HepG2 (cell line): ENCODE measurements around the gene MEGF6. TPM values are rescaled to one million over a fixed set of nuclear protein-coding genes. Genes with fewer than 3 reads are reported as not detected.
A peak's percentile ranks its signal among the peaks of the same experiment; 100 is the strongest.

Source experiments
- HOXA5 ChIP-seq: sonication (generic); formaldehyde crosslinking; IDR thresholded peaks from 2 replicates; pipeline ENCODE4 v1.4.0; 2020; ENCODE audit warnings: missing genetic modification reagents
- NR2C2 ChIP-seq: sonication (generic); formaldehyde crosslinking; IDR thresholded peaks from 2 replicates; pipeline ENCODE4 v1.4.0; 2020; ENCODE audit warnings: missing genetic modification reagents, mild to moderate bottlenecking, moderate library complexity, borderline replicate concordance
- PHF21A ChIP-seq: sonication (generic); formaldehyde crosslinking; IDR thresholded peaks from 2 replicates; pipeline ENCODE4 v1.5.0; 2020; ENCODE audit warnings: mild to moderate bottlenecking, missing genetic modification reagents
- SAFB2 ChIP-seq: sonication (generic); formaldehyde crosslinking; IDR thresholded peaks from 2 replicates; pipeline ENCODE4 v1.5.1; 2020; ENCODE audit warnings: missing genetic modification reagents, low read depth, mild to moderate bottlenecking, borderline replicate concordance
- ZFY ChIP-seq: sonication (generic); formaldehyde crosslinking; IDR thresholded peaks from 2 replicates; pipeline ENCODE4 v1.4.0; 2020; ENCODE audit warnings: missing genetic modification reagents
- ZNF563 ChIP-seq: sonication (generic); formaldehyde crosslinking; IDR thresholded peaks from 2 replicates; pipeline ENCODE4 v1.8.0; 2022; ENCODE audit warnings: mild to moderate bottlenecking, moderate library complexity, missing genetic modification reagents
- polyA plus RNA-seq, 8 experiments: library from polyadenylated mRNA; depleted of rRNA in 3 of 8; stranded (reverse) in 7 of 8; unstranded in 1 of 8; fragments of >200 nt; fragmentation: Illumina TruSeq in 4 of 8; extraction: Trizol in 4 of 8; gene quantifications; 2 replicates each; pipeline versions ENCODE4 v1.2.1 to v1.2.3, GENCODE V29; 2011 to 2016; ENCODE audit warnings: low read depth in 4 of 8, missing spikeins in 1 of 8, mixed read lengths in 1 of 8; ENCODE audit not compliant: insufficient read depth in 1 of 8
- total RNA-seq, 5 experiments: library from RNA; depleted of rRNA; stranded (reverse); fragments of >200 nt; fragmentation: Illumina TruSeq; extraction: Trizol; gene quantifications; 2 replicates each; pipeline ENCODE4 v1.2.3, GENCODE V29; 2016; ENCODE audit warnings: low read depth in 1 of 5
- TF ChIP-seq, protein P1 (sequence below): sonication (generic); formaldehyde crosslinking; IDR thresholded peaks from 2 replicates; pipeline ENCODE4 v1.4.0; 2020; ENCODE audit warnings: missing genetic modification reagents, borderline replicate concordance
- TF ChIP-seq, protein P2 (sequence below): IDR thresholded peaks from 2 replicates; pipeline ENCODE4 v1.6.1; 2016; ENCODE audit warnings: missing compliant biosample characterization, missing genetic modification reagents, borderline replicate concordance
- TF ChIP-seq, protein P3 (sequence below): sonication (generic); formaldehyde crosslinking; IDR thresholded peaks from 2 replicates; pipeline ENCODE4 v1.5.0; 2020; ENCODE audit warnings: mild to moderate bottlenecking, missing genetic modification reagents, borderline replicate concordance
- TF ChIP-seq, protein P4 (sequence below): sonication (generic); formaldehyde crosslinking; IDR thresholded peaks from 2 replicates; pipeline ENCODE4 v1.5.1; 2020; ENCODE audit warnings: mild to moderate bottlenecking, missing genetic modification reagents, borderline replicate concordance
- TF ChIP-seq, protein P5 (sequence below): sonication (generic); formaldehyde crosslinking; IDR thresholded peaks from 2 replicates; pipeline ENCODE4 v1.4.0; 2020; ENCODE audit warnings: missing genetic modification reagents, borderline replicate concordance

MEGF6 gene
- total and polyA plus RNA-seq, 2 of the 13 experiments (the other 11 are each of a cell fraction or from before 2014, with no cell fraction given): 1.9 TPM

DNA sequence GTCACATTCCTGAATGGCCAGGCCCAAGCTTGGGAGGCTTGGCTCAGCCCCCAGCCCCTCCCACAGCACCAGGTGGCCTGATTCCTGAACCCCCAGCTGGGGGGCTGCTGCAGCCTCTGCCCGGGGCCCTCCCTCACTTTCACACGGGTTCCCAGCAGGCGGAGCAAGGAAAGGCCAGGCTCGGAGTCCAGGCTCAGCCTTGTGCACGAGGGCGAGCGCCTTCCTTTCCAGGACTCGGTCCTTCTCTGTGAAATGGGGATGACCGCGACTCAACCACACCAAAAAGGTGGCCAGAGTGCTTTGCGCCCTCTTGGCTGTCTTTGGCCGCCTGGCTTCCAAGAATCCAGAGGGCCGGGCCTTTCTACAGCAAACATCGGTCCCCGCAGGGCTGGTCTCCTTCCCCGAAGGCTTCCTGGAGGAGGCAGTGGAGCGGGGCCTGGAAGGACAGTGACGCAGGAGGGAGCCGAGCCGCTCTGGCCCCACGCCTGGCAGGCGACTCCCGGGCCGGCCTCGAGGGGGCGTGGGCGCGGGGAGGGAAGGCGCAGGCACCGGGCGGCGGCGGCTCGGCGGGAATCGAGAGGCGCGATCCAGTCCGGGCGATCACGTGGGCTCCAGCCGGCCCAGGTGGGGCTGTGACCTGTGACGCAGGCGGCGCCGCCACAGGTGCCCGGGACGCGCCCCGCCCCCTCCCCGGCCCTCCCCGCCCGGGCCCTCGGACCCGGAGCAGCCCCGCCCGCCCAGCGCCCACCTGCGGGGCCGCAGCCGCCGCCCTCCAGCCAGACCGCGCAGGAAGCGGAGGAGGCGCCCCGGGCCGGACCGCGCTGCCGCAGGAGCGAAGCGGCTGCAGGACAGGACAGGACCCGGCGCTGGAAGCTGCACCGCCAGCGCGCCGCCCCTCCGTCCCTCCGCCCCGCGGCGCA is 157.2 kb downstream of the MEGF6 start, which contains the start of gene ARHGEF16 (continued):
- TF ChIP-seq, protein P1, sequence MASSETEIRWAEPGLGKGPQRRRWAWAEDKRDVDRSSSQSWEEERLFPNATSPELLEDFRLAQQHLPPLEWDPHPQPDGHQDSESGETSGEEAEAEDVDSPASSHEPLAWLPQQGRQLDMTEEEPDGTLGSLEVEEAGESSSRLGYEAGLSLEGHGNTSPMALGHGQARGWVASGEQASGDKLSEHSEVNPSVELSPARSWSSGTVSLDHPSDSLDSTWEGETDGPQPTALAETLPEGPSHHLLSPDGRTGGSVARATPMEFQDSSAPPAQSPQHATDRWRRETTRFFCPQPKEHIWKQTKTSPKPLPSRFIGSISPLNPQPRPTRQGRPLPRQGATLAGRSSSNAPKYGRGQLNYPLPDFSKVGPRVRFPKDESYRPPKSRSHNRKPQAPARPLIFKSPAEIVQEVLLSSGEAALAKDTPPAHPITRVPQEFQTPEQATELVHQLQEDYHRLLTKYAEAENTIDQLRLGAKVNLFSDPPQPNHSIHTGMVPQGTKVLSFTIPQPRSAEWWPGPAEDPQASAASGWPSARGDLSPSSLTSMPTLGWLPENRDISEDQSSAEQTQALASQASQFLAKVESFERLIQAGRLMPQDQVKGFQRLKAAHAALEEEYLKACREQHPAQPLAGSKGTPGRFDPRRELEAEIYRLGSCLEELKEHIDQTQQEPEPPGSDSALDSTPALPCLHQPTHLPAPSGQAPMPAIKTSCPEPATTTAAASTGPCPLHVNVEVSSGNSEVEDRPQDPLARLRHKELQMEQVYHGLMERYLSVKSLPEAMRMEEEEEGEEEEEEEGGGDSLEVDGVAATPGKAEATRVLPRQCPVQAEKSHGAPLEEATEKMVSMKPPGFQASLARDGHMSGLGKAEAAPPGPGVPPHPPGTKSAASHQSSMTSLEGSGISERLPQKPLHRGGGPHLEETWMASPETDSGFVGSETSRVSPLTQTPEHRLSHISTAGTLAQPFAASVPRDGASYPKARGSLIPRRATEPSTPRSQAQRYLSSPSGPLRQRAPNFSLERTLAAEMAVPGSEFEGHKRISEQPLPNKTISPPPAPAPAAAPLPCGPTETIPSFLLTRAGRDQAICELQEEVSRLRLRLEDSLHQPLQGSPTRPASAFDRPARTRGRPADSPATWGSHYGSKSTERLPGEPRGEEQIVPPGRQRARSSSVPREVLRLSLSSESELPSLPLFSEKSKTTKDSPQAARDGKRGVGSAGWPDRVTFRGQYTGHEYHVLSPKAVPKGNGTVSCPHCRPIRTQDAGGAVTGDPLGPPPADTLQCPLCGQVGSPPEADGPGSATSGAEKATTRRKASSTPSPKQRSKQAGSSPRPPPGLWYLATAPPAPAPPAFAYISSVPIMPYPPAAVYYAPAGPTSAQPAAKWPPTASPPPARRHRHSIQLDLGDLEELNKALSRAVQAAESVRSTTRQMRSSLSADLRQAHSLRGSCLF (CRISPR knock-in tag): no peak
- TF ChIP-seq ZFY (CRISPR knock-in tag): peak; percentile 70
- peak; percentile 81 for TF ChIP-seq ZNF563 (CRISPR knock-in tag)
- TF ChIP-seq, protein P2, sequence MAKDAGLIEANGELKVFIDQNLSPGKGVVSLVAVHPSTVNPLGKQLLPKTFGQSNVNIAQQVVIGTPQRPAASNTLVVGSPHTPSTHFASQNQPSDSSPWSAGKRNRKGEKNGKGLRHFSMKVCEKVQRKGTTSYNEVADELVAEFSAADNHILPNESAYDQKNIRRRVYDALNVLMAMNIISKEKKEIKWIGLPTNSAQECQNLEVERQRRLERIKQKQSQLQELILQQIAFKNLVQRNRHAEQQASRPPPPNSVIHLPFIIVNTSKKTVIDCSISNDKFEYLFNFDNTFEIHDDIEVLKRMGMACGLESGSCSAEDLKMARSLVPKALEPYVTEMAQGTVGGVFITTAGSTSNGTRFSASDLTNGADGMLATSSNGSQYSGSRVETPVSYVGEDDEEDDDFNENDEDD (CRISPR knock-in tag): peak; percentile 95
- TF ChIP-seq, protein P3, sequence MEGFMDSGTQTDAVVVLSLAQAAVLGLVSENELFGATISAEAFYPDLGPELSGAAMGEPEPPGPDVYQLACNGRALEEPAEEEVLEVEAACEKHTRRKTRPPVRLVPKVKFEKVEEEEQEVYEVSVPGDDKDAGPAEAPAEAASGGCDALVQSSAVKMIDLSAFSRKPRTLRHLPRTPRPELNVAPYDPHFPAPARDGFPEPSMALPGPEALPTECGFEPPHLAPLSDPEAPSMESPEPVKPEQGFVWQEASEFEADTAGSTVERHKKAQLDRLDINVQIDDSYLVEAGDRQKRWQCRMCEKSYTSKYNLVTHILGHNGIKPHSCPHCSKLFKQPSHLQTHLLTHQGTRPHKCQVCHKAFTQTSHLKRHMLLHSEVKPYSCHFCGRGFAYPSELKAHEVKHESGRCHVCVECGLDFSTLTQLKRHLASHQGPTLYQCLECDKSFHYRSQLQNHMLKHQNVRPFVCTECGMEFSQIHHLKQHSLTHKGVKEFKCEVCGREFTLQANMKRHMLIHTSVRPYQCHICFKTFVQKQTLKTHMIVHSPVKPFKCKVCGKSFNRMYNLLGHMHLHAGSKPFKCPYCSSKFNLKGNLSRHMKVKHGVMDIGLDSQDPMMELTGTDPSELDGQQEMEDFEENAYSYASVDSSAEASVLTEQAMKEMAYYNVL: peak; percentile 30; the same call in 1 of the 2 replicates
- TF ChIP-seq, protein P4, sequence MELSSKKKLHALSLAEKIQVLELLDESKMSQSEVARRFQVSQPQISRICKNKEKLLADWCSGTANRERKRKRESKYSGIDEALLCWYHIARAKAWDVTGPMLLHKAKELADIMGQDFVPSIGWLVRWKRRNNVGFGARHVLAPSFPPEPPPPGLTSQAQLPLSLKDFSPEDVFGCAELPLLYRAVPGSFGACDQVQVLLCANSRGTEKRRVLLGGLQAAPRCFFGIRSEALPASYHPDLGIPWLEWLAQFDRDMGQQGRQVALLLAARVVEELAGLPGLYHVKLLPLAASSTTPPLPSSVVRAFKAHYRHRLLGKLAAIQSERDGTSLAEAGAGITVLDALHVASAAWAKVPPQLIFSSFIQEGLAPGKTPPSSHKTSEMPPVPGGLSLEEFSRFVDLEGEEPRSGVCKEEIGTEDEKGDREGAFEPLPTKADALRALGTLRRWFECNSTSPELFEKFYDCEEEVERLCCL (CRISPR knock-in tag): 0 out of 2 replicates have a peak, but pooled peaks have one; percentile 5
- peak; percentile 36; the same call in 1 of the 2 replicates for TF ChIP-seq HOXA5 (CRISPR knock-in tag)
- peak; percentile 17; the same call in 1 of the 2 replicates for TF ChIP-seq PHF21A
- peak; percentile 15; the same call in 1 of the 2 replicates for TF ChIP-seq NR2C2
- TF ChIP-seq SAFB2 (CRISPR knock-in tag): peak; percentile 97
- TF ChIP-seq, protein P5, sequence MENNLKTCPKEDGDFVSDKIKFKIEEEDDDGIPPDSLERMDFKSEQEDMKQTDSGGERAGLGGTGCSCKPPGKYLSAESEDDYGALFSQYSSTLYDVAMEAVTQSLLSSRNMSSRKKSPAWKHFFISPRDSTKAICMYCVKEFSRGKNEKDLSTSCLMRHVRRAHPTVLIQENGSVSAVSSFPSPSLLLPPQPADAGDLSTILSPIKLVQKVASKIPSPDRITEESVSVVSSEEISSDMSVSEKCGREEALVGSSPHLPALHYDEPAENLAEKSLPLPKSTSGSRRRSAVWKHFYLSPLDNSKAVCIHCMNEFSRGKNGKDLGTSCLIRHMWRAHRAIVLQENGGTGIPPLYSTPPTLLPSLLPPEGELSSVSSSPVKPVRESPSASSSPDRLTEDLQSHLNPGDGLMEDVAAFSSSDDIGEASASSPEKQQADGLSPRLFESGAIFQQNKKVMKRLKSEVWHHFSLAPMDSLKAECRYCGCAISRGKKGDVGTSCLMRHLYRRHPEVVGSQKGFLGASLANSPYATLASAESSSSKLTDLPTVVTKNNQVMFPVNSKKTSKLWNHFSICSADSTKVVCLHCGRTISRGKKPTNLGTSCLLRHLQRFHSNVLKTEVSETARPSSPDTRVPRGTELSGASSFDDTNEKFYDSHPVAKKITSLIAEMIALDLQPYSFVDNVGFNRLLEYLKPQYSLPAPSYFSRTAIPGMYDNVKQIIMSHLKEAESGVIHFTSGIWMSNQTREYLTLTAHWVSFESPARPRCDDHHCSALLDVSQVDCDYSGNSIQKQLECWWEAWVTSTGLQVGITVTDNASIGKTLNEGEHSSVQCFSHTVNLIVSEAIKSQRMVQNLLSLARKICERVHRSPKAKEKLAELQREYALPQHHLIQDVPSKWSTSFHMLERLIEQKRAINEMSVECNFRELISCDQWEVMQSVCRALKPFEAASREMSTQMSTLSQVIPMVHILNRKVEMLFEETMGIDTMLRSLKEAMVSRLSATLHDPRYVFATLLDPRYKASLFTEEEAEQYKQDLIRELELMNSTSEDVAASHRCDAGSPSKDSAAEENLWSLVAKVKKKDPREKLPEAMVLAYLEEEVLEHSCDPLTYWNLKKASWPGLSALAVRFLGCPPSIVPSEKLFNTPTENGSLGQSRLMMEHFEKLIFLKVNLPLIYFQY: peak; percentile 15; the same call in 1 of the 2 replicates
